ENCODE data around the gene TEX13A.

- no peak for TF ChIP-seq POLR2A (IDR thresholded peaks at IDR 0.05; ENCODE audit: low read length)
- TF ChIP-seq EHF (CRISPR knock-in tag; IDR thresholded peaks at IDR 0.05) = no peak
- no peak for TF ChIP-seq EHMT2 (IDR thresholded peaks at IDR 0.05; ENCODE audit: low read depth)
- TF ChIP-seq RFX5 (IDR thresholded peaks at IDR 0.05) = no peak
- no peak for TF ChIP-seq CTCF (IDR thresholded peaks at IDR 0.05)
- no peak for TF ChIP-seq BHLHE40 (IDR thresholded peaks at IDR 0.05; ENCODE audit: low read depth, low read length)
- TF ChIP-seq BCL3 (IDR thresholded peaks at IDR 0.05) = no peak
- no peak for TF ChIP-seq ELK1 (IDR thresholded peaks at IDR 0.05; ENCODE audit: low read depth, low read length)
- no peak for TF ChIP-seq JUNB (IDR thresholded peaks at IDR 0.05)
Measured at GRCh38 chrX:105263801-105264200, 43.3 kb upstream of the TEX13A start.

All from A549 (cell line).